GM23248 (cell line): Measurements from ENCODE around the gene CAMP.

Experiments used
- EZH2 ChIP-seq: fragments of 200-600 bp; sonication (generic); IDR thresholded peaks from 2 replicates; pipeline ENCODE4 v1.6.1; 2018; ENCODE audit warnings: antibody characterized with exemption, mild to moderate bottlenecking; ENCODE audit not compliant: insufficient read depth, poor library complexity, severe bottlenecking
- EZH2phosphoT487 ChIP-seq: fragments of 200-600 bp; sonication (generic); IDR thresholded peaks from 2 replicates; pipeline ENCODE4 v1.6.1; 2018; ENCODE audit warnings: antibody characterized with exemption, moderate library complexity, mild to moderate bottlenecking, low read depth; ENCODE audit not compliant: insufficient read depth

- TF ChIP-seq EZH2 = no peak
- no peak for TF ChIP-seq EZH2phosphoT487
These were observed 45.8 kb downstream of the CAMP start for GRCh38 chr3:48268936-48269561.
